DND-41 (cell line): ENCODE measurements around the gene NEMF.

Experiments
- ATAC-seq: fragments of 200-7000 bp; cut with Tn5 transposase; 3 replicates; pipeline ENCODE4 v1.9.1; 2021; ENCODE audit warnings: low read depth; ENCODE audit not compliant: insufficient read depth
- DNase-seq: peaks from one replicate; pipeline ENCODE4 v3.0.0-alpha.2; 2020
- H2AFZ ChIP-seq: 2 replicates; pipeline ENCODE4 v1.6.0; 2012; ENCODE audit warnings: low read depth, low read length
- H3K27ac ChIP-seq: 2 replicates; pipeline ENCODE4 v1.5.1; 2012; ENCODE audit warnings: low read length, inconsistent platforms
- H3K27me3 ChIP-seq: fragments of 200-600 bp; sonication (generic); 2 replicates; pipeline ENCODE4 v1.6.0; 2012; ENCODE audit warnings: low read length, mild to moderate bottlenecking, inconsistent platforms; ENCODE audit not compliant: insufficient read depth, poor library complexity
- H3K36me3 ChIP-seq: 2 replicates; pipeline ENCODE4 v1.5.1; 2012; ENCODE audit warnings: low read length, inconsistent platforms; ENCODE audit not compliant: insufficient read depth
- H3K4me1 ChIP-seq: 2 replicates; pipeline ENCODE4 v1.5.1; 2012; ENCODE audit warnings: mild to moderate bottlenecking, low read length; ENCODE audit not compliant: insufficient read depth
- H3K4me2 ChIP-seq: 2 replicates; pipeline ENCODE4 v1.6.0; 2012; ENCODE audit warnings: mild to moderate bottlenecking, moderate library complexity, low read length, inconsistent platforms; ENCODE audit not compliant: insufficient read depth
- H3K4me3 ChIP-seq, 2 experiments: fragments of 200-600 bp in 1 of 2; shearing (Covaris generic) in 1 of 2; 2 replicates each; pipeline ENCODE4 v1.5.1; 2012 to 2016; ENCODE audit warnings: inconsistent platforms in 2 of 2, low read length in 2 of 2, mild to moderate bottlenecking in 2 of 2, low read depth in 1 of 2, moderate library complexity in 1 of 2
- H3K79me2 ChIP-seq: 2 replicates; pipeline ENCODE4 v1.6.0; 2012; ENCODE audit warnings: low read length, inconsistent platforms; ENCODE audit not compliant: insufficient read depth
- H3K9ac ChIP-seq: 2 replicates; pipeline ENCODE4 v1.6.0; 2012; ENCODE audit warnings: low read depth, mild to moderate bottlenecking, inconsistent platforms, low read length, moderate library complexity
- H3K9me3 ChIP-seq: 2 replicates; pipeline ENCODE4 v1.5.1; 2012; ENCODE audit warnings: low read length, moderate library complexity, mild to moderate bottlenecking, inconsistent platforms; ENCODE audit not compliant: insufficient read depth, severe bottlenecking
- H4K20me1 ChIP-seq: 2 replicates; pipeline ENCODE4 v1.6.0; 2012; ENCODE audit warnings: low read length; ENCODE audit not compliant: insufficient read depth
- CTCF ChIP-seq: IDR thresholded peaks from 2 replicates; pipeline ENCODE4 v1.5.1; 2012; ENCODE audit warnings: borderline replicate concordance, low read length, moderate library complexity, mild to moderate bottlenecking; ENCODE audit not compliant: poor library complexity, severe bottlenecking; ENCODE audit errors: extremely low read depth
- EZH2 ChIP-seq: IDR thresholded peaks from 3 replicates; pipeline ENCODE4 v1.6.1; 2012; ENCODE audit warnings: borderline replicate concordance, low read depth, mild to moderate bottlenecking, moderate library complexity, low read length, inconsistent platforms; ENCODE audit not compliant: severe bottlenecking

Gene NEMF

GRCh38 chr14:49769581-49770211 is 82.9 kb downstream of the NEMF start:
- H3K4me3 ChIP-seq, result peak overlapping the region; percentile 100; a peak in 3 of 4 replicates
- DNase-seq (no peak), ATAC-seq (no peak)
- peak overlapping the region; percentile 100 for H3K9ac ChIP-seq
- H3K4me1 ChIP-seq, result peaks cover 35% of the 10 kb centered on the region
- no peak overlapping the region for H2AFZ ChIP-seq
- H3K9me3 ChIP-seq, result no peaks in the 10 kb centered on the region
- no peak for TF ChIP-seq EZH2
- peak overlapping the region; percentile 97; the same call in 1 of the 2 replicates for H3K27ac ChIP-seq
- H3K27me3 ChIP-seq, result no peaks in the 10 kb centered on the region
- H4K20me1 ChIP-seq, result peaks cover 7% of the 10 kb centered on the region; the same call in 1 of the 2 replicates
- peaks cover 42% of the 10 kb centered on the region for H3K79me2 ChIP-seq
- peak overlapping the region; percentile 89 for H3K4me2 ChIP-seq
- peaks cover 23% of the 10 kb centered on the region for H3K36me3 ChIP-seq

GRCh38 chr14:49769171-49769570 is 83.4 kb downstream of the NEMF start:
- TF ChIP-seq CTCF (no peak), EZH2 (no peak)
- H3K4me2 ChIP-seq, result peak overlapping the region; percentile 89
- ATAC-seq, result no peak
- peak overlapping the region; percentile 100 for H3K9ac ChIP-seq
- H4K20me1 ChIP-seq, result peaks cover 7% of the 10 kb centered on the region; the same call in 1 of the 2 replicates
- no peak for DNase-seq
- no peaks in the 10 kb centered on the region for H3K9me3 ChIP-seq
- peaks cover 18% of the 10 kb centered on the region for H3K36me3 ChIP-seq
- H3K79me2 ChIP-seq, result peaks cover 42% of the 10 kb centered on the region
- H2AFZ ChIP-seq, result peak overlapping the region; percentile 96; the same call in 1 of the 2 replicates
- H3K4me3 ChIP-seq, result peak overlapping the region; percentile 100
- H3K27me3 ChIP-seq, result no peaks in the 10 kb centered on the region
- H3K4me1 ChIP-seq, result peaks cover 35% of the 10 kb centered on the region
- H3K27ac ChIP-seq, result peak overlapping the region; percentile 97

GRCh38 chr14:49768301-49769121 is 84.1 kb downstream of the NEMF start:
- peaks cover 35% of the 10 kb centered on the region for H3K4me1 ChIP-seq
- peaks cover 7% of the 10 kb centered on the region; the same call in 1 of the 2 replicates for H4K20me1 ChIP-seq
- H3K9me3 ChIP-seq, result no peaks in the 10 kb centered on the region
- peak overlapping the region; percentile 97 for H3K27ac ChIP-seq
- H3K36me3 ChIP-seq, result peaks cover 14% of the 10 kb centered on the region
- DNase-seq (peak; percentile 66), ATAC-seq (peak; percentile 34)
- peaks cover 42% of the 10 kb centered on the region for H3K79me2 ChIP-seq
- H3K9ac ChIP-seq, result peak overlapping the region; percentile 100
- H2AFZ ChIP-seq, result peak overlapping the region; percentile 96
- no peak for TF ChIP-seq EZH2
- no peaks in the 10 kb centered on the region for H3K27me3 ChIP-seq
- peak overlapping the region; percentile 100 for H3K4me3 ChIP-seq
- H3K4me2 ChIP-seq, result peak overlapping the region; percentile 89

- Histone ChIP-seq H2AFZ (peak within 1 kb of the TSS; percentile 96), H3K4me1 (peaks cover 35% of the 10 kb centered on the region), H4K20me1 (peaks cover 7% of the 10 kb centered on the region; the same call in 1 of the 2 replicates), H3K4me2 (peak within 1 kb of the TSS; percentile 89), H3K9ac (peak within 1 kb of the TSS; percentile 100), H3K4me3 (peak within 1 kb of the TSS; percentile 100), H3K27me3 (no peaks in the 10 kb centered on the region), H3K79me2 (peaks cover 42% of the 10 kb centered on the region), H3K27ac (peak within 1 kb of the TSS; percentile 97), H3K9me3 (no peaks in the 10 kb centered on the region), H3K36me3 (peaks cover 14% of the 10 kb centered on the region)
- DNase-seq, result peak; percentile 89
- no peak for TF ChIP-seq EZH2
- peak; percentile 61 for TF ChIP-seq CTCF
- ATAC-seq, result peak; percentile 86
Observed at GRCh38 chr14:49767571-49768300, 84.9 kb downstream of the NEMF start, which contains the start of gene KLHDC2. Gene KLHDC2 (plus strand): TSS chr14:49768153. CDS start chr14:49768469, 316 bp downstream.
